HL-60/S4 (cell line): ENCODE results near the gene GABRB1.
"Not testable (repeated sequence)": the region's sequence is repeated elsewhere in the genome, so short reads cannot be mapped to it uniquely, and the experiment has no call there.

Experiments
- in situ Hi-C: fragments of 300-500 bp; cut with MboI; formaldehyde crosslinking; loops from 2 replicates; pipeline ENCODE4 v1.14.3; 2022; ENCODE audit warnings: low sequenced_read_pairs

Gene GABRB1

DNA sequence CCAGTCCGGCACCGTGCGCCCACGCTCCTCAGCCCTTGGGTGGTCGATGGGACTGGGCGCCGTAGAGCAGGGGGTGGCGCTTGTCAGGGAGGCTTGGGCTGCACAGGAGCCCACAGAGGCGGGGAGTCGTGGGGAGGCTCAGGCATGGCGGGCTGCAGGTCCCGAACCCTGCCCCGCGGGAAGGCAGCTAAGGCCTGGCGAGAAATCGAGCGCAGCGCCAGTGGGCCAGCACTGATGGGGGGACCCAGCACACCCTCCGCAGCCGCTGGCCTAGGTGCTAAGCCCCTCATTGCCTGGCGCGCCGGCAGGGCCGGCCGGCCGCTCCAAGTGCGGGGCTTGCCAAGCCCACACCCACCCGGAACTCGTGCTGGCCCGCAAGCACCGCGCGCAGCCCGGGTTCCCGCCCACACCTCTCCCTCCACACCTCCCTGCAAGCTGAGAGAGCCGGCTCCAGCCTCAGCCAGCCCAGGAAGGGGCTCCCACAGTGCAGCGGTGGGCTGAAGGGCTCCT, 346.7 kb downstream of the GABRB1 start:
- in situ Hi-C loops: not testable (repeated sequence)

DNA sequence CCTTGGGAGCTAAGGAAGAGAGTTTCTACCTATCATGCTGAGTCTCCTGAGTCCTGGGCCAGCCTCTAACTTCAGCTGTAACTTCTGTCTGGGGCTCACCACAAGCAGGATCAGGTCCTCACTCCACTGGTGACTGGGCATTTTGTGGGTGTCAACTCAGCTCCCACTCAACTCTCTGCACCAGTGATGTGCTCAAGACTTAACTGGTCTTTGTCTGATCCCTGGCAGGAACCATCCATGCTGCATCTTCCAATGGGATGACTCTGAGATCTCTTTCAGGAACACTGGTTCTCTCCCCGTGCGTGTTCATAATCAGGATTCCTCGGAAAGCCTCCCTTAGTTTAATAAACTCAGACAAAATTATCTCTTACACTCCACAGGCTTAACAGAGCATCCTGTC, 349.8 kb downstream of the GABRB1 start:
- in situ Hi-C loops: loop anchor here (10.0 kb wide), 1 partner anchor 446 kb away; no protein-coding TSS in a partner anchor

DNA sequence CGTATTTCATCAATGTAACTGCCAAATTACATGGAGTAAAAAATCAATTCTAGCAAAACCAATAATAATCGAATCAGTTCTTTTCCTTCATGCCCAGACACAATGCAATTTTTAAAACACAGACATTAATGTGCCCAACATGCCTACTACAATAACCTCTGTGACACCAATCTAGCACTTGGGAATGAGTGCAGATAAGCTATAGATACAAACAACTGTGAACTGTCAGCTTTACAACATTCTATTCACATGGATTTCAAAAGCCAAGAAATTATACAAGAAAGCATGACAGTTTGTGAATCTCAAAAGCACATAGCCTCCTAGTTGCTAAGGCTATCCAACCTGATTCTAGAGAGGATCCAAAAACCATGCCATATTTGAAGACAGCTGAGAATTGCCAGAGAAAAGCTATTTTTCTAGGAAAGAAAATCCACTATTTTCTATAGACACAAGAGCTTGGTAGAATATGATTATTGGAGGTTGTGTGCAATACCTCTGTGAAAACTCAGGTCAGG, 351.5 kb downstream of the GABRB1 start:
- in situ Hi-C loops: loop anchor here (10.0 kb wide), 1 partner anchor 448 kb away; no protein-coding TSS in a partner anchor

DNA sequence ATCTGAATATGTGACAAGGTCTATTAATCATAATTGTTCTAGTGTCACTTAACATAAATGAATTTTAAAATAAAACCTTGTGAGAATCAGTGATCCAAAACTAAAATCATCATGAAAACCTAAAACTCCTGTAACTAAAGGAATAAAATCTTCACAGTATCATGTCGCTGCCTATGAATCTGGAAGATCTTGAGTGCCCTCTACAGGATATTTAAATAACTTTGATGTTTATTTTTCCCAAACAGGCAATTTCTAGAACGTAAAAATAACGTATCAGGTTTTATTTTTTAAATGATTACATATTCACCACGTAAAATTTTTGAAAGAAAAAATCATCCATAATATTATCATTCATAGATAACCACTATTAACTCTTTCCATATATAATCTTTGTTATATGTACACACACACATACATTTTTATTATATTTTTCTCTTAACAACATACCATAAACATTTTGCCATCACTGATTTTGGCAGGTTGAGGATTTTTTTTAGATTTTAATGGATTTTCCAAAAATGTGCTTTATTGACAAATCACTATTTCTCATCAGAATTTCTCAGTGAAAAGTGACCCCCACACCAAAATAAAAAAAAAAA, 352.6 kb downstream of the GABRB1 start:
- in situ Hi-C loops: loop anchor here (10.0 kb wide), 1 partner anchor 449 kb away; no protein-coding TSS in a partner anchor

DNA sequence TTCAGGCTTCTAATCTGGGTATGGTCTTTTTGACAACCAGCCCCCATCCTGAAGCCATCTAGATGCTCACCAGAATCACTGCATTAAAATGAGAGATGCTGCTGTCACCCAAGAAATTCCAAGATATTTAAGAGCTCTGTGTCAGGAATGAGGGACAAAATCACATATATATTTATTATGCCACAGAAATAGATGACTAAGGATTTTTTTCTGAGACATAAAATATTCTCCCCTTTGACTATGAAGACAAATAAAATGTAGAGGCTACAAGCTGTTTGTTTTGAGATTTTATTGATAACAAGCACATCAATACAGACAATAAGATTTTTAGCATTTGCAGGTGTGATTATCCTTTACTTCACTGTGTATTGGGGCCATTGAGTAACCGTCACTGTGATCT, 354.8 kb downstream of the GABRB1 start:
- in situ Hi-C loops: loop anchor here (10.0 kb wide), 1 partner anchor 451 kb away; no protein-coding TSS in a partner anchor

DNA sequence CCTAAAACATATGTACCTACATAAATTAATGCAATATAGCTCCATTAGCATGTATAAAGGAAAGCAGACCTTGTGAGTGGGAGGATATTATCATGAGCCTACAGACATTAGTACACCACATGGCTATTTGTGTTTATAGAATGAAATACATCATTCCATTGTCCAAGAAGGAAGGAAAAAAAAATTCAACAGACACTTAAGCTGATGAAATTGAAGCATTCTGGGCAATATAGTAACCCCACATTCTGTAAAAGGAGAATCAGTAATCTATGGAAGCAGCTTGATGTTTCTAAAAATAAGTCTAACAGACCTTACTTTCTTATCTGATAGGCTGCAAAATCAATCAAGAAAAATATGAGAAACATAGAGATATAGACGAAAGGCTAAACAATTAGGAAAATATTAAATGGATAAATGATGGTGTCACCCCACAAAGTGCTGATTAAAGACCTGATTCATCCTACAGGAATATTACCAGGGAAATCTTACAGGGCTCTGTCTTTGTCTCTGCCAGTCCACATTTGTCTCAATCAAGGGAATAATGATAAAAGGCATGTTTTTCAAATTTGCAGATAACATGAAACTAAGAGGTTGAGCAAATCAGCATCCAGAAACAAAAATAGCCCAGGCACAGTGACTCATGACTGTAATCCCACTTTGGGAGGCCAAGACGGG, 355.3 kb downstream of the GABRB1 start:
- in situ Hi-C loops: loop anchor here (10.0 kb wide), 1 partner anchor 452 kb away; no protein-coding TSS in a partner anchor

DNA sequence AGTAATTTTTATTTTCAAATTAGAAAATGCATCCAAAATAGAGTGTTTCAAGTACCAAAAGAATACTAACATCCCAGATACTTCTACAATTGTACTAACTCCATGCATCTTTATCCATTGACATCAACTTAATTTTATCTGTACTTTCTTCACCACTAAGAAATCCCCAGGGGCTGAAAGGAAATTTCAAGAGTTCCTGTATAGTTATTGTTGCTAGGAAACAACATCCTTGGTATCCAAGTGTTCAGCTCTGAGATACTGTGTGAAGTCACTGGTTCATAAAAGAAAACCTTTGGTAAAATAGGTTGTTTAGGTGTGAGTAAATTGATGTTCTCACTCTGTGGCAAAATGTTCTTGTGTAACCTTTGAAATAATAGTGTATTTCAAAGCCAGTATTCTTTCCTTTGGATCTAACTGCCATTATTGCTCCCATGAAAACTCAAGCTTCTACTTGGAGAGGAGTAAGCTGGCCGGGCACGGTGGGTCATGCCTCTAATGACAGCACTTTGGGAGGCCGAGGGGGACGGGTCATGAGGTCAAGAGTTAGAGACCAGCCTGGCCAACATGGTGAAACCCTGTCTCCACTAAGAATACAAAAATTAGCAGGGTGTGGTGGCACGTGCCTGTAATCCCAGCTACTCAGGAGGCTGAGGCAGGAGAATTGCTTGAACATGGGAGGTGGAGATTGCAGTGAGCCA, 359.2 kb downstream of the GABRB1 start:
- in situ Hi-C loops: no loop called here

DNA sequence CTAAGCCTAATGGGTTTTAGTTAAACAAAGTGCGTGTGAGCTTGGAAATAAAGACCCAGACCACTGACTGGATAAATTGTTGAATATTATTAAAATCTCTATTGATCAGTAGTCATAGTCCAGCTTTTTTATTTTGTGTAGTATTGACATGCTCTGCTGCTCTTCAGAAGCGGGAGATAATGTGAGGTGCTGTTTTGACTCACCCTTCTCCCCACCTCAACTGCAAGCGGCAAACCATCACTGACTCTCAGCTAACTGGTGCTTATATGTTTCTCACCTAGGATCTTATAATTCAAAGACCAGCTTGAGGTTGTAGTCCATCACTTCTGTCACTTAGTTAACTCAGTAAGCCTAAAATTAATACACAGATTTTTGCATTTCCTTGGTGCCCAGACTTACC, 359.9 kb downstream of the GABRB1 start:
- in situ Hi-C loops: no loop called here

DNA sequence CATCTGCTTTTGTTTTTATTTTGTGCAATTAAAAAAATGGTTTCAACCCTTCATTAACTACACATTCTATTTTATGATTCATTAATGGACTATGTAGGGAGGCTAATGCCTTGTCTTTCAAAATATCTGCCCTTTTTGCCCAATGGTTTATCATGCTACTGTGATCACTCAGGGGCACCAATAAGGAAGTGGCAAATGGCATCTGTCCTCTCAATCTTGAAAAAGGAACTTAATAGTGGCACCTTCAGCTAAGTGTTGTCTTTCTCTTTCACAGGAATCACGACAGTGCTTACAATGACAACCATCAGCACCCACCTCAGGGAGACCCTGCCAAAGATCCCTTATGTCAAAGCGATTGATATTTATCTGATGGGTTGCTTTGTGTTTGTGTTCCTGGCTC, 375.0 kb downstream of the GABRB1 start:
- in situ Hi-C loops: no loop called here

DNA sequence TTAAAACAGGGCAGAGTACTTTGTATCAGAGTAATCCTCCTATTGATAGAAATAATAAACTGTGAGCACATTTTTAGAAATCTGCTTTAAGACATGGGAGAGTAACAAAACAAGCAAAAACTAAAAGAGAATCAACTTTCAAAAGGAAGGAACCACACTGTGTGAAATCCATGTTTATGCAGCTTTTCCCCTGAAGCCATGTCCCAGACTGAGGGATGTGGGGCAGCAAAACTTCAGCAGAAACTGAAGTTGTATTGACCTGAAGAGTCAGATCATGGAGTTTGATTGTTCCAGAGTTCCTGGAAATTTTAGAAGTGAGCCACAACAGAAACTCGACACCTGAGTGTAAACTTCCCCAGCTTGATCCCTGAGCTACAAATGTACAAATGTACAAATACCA, 378.9 kb downstream of the GABRB1 start:
- in situ Hi-C loops: no loop called here

DNA sequence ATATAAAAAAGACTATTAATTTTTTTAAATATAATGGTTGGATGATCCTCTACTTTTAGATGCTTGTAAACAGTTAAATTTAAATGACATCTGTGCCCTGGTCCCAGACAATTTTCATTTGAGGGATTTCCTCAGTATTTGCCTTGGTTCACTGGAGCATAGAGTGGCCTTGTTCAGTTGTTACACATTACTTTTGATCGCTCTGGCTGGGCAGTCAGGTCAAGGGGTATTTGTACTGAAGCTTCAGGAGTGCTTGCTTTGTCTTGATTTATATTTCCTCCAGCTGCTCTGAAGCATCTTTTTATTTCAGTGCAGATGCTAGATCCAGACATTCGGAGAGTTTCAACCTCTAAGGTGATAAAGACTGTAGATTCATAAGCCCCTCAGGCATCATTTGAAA, 382.2 kb downstream of the GABRB1 start:
- in situ Hi-C loops: no loop called here

DNA sequence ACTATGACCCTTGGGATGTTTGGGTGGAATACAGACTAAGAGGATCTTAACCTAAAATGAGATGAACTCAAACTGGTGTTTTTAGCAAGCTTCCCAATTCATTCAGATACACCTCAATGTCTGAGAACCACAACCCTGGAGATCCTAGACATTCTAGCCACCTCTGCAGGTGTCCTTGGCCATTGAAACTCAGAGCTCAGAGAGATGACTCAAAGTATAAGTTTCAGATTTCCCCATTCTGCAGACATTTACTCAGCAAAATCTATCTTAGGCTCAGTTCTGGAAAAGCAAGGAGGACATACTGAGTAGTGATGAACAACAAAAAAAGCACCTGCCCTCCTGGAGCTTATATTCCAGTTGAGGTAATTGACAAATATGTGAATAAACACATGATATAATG, 384.4 kb downstream of the GABRB1 start:
- in situ Hi-C loops: no loop called here

DNA sequence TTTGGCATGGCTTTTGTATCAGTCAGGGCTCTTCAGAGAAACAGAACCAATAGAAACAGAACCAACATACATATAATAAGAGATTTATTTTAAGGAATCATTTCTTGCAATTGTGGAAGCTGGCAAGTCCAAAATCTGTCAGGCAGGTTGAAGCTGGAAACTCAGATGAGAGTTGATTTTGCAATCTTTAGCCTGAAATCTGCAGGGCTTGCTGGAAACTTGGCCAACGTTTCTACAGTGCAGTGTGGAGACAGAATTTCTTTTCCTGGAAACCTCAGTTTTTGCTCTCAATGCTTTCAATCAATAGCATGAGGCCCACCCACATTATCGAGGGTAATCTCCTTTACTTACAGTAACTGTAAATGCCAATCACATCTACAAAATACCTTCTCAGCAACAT, 386.8 kb downstream of the GABRB1 start:
- in situ Hi-C loops: no loop called here

DNA sequence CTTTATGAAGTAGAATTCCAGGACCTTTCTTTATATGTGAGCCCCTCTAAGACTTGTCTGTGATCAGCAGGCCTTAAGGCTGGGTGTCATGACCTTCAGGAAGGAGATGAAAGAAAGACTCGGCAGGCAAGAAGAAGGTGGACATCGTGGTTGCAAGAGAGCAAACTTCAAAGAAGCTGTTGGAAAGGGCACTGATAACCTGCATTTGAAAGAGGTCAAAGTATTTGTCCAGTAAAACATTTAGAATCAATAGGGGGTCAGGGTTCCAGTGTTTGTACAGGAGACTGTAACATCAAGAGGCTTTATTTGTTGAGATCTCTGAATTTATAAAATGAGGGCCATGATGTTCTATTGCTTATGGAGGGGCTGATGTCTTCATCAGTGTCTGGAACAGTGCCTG, 387.9 kb downstream of the GABRB1 start:
- in situ Hi-C loops: no loop called here

DNA sequence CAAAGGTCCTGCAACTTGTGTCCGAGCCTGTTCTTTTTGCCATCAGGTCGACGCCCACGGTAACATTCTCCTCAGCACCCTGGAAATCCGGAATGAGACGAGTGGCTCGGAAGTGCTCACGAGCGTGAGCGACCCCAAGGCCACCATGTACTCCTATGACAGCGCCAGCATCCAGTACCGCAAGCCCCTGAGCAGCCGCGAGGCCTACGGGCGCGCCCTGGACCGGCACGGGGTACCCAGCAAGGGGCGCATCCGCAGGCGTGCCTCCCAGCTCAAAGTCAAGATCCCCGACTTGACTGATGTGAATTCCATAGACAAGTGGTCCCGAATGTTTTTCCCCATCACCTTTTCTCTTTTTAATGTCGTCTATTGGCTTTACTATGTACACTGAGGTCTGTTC, 394.3 kb downstream of the GABRB1 start:
- in situ Hi-C loops: no loop called here

DNA sequence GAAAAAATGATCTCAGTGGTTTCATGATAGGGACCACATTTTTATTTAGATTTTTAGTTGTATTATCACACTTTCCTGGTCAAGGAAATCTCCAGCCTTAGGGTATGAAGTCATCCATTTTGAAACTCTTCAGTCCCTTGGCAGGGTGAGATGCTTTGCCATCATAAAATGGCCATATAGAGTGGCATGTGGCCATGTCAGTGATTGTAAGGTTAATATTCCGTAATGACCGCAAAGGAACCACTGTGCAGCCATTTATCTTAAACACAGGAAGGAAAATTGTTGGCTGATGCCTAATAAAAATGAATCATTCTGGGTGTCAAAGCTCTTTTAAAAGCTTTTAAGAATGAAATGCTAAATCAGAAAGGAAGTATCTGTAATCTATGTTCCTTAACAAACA, 396.6 kb downstream of the GABRB1 start:
- in situ Hi-C loops: no loop called here

DNA sequence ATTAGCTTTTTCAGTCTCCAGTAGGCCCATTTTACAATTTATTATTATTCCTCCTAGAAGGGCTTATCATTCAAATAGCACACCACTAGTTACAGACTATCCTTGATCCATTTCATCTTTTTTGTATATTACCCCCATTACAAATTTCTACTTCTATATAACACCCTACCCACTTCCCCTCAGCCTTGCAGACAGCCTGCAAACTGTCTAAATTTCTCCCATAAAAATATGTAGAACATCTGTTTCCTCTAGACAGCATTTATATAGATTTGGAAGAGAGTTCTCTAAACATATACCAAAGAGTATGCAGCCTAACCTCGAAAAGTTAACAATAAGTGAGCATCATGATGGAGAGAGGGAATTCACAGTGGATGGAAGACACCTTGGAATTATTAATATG, 401.4 kb downstream of the GABRB1 start:
- in situ Hi-C loops: no loop called here

DNA sequence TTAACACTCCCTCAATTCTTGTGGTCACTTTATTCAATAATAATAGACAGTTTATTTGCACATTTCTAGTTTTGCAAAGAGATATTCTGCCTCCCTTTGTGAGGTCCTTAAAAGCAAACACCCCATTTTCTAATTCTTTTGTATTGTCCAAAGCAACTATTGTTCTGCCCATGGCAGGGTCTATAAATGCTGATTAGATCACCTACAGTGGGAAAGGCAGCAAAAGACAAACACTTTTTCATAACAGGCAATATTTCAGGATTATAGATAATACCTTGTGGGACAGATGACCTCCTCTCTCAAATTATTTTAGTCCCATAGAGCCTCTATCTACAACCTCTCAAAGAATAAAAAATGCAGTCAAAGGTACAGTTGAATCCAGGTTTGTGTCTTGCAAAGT, 403.6 kb downstream of the GABRB1 start:
- in situ Hi-C loops: no loop called here

DNA sequence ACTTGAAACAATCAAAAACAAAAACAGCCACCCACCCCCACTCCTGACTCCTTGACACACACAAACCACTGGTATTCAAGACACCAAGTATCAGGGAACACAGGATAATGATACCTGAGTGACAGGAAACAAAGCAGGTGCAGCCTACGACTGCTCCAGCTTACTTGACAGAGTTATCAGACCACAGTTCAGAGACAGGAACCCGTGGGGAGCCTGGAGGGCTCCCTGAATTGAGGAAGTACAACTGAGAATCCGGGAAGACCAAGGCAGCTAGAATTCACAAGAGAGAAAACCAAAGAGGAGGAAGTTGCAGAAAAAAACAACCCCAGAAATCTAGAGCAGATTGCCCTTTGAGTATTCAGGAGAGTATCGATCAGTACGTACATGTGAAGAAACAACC, 411.6 kb downstream of the GABRB1 start:
- in situ Hi-C loops: no loop called here

DNA sequence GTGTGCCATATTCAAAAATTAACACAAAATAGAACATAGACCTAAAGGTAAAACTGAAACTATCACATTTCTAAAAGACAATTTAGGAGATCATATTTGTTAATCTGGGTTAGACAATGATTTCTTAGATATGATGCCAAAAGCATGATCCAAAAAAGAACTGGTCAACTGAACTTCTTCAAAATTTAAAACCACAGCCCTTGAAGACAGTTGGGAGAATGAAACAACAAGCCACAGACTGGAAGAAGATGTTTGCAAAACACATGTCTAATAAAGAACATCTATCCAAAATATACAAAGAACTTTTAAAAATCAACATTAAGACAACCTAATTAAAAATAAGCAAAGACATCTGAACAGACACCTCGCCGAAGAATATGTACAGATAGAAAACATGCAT, 412.7 kb downstream of the GABRB1 start:
- in situ Hi-C loops: no loop called here

DNA sequence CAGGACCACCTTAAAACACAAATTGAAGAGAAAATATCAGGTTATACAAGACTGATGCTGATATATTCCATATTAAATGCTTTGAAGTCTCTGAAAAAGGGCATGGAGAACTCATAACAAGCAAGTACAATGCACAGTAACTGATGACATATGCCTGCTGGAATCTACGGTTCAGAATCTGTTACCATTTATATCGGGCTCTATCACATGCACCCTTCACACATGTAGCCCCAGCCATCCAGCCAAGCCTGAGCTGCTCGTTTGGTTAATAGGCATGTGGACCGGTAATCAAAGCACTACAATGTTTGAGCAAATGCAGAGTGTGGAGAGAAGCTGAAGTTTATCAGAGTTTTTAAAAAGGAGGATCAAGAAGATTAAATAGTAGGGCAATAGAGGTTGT, 420.3 kb downstream of the GABRB1 start:
- in situ Hi-C loops: no loop called here

DNA sequence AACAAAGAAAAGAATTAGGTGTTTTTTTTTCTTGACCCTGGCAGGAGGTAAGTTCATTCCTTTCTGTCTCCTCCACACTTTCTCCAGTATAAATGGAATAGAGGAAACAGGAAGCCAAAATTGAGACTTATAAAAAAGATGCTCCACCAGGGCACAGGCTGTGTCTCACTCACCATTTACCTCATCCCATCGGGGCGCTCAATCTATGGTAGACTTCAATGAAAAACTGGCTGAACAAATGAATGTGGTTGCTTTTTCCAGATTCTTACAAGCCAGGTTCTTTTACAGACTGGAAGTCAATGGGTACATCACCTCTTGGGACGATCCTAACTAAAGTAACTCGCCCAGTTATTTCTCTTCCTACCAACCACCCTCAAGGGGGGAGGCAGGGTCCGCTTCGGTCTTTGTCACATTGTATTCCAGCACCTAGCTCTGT, 431.4 kb downstream of the GABRB1 start:
- in situ Hi-C loops: no loop called here
